ENCODE results near the gene COL1A2. TPM values are rescaled to one million over a fixed set of nuclear protein-coding genes. Genes with fewer than 3 reads are reported as not detected.

The COL1A2 gene
- total and polyA plus RNA-seq, 2 donors (not counting 1 experiment from before 2014, with no cell fraction given) = 0.46 to 0.47 TPM

GRCh38 chr7:94422136-94422535 is 27.4 kb downstream of the COL1A2 start:
- H2AFZ ChIP-seq (ENCODE audit: insufficient read depth, low read depth, low read length, poor library complexity, severe bottlenecking) = no peak overlapping the region
- no peak overlapping the region for H3K4me3 Mint-ChIP-seq
- H3K9me3 ChIP-seq (ENCODE audit: control extremely low read depth in 1 of 3, control insufficient read depth in 2 of 3, insufficient read depth in 1 of 3, low read length in 2 of 3) = no peaks in the 10 kb centered on the region
- H3K27me3 ChIP-seq (replicated peaks in 1 of 4; ENCODE audit: control extremely low read depth in 1 of 4, control insufficient read depth in 3 of 4, insufficient read depth in 4 of 4, low read length in 3 of 4) = peaks cover 0 to 5% (median 0%) of the 10 kb centered on the region in 4 experiments
- peaks cover 30% of the 10 kb centered on the region for H3K27me3 Mint-ChIP-seq
- no peak for ATAC-seq (ENCODE audit: low read depth)
- H3K4me1 Mint-ChIP-seq = no peaks in the 10 kb centered on the region
- no peak overlapping the region for H3K4me2 ChIP-seq (replicated peaks; ENCODE audit: low read depth, low read length, poor library complexity, severe bottlenecking)
- no peak overlapping the region for H3K4me3 ChIP-seq (ENCODE audit: control extremely low read depth in 1 of 5, extremely low read depth in 1 of 5, insufficient read depth in 1 of 5, low read depth in 2 of 5, low read length in 4 of 5)
- no peaks in the 10 kb centered on the region for H3K9me3 Mint-ChIP-seq (ENCODE audit: insufficient read depth)
- intact Hi-C loops (cut with micrococcal nuclease) = no loop called here
- no peaks in the 10 kb centered on the region for H3K79me2 ChIP-seq (ENCODE audit: control insufficient read depth, insufficient read depth, low read length)
- H3K27ac ChIP-seq (ENCODE audit: low read length in 2 of 2) = no peak overlapping the region
- DNase-seq = no peak
- H3K27ac Mint-ChIP-seq = no peak overlapping the region
- POLR2A ChIA-PET = no interaction called here
- H3K36me3 ChIP-seq (replicated peaks in 1 of 2; ENCODE audit: control extremely low read depth in 1 of 2, control insufficient read depth in 1 of 2, extremely low read depth in 1 of 2, insufficient read depth in 2 of 2, low read length in 1 of 2) = no peaks in the 10 kb centered on the region
- CTCF ChIA-PET = no interaction called here
- no CpG with 5 or more reads among the region's 1 CpG for WGBS (ENCODE audit: insufficient coverage)
- no peaks in the 10 kb centered on the region for H3K4me1 ChIP-seq (ENCODE audit: control insufficient read depth in 2 of 2, insufficient read depth in 2 of 2, low read length in 2 of 2)
- TF ChIP-seq EZH2 (IDR thresholded peaks at IDR 0.05; ENCODE audit: borderline replicate concordance, insufficient read depth, low read depth, low read length, poor library complexity, severe bottlenecking) (no peak), CTCF (IDR thresholded peaks at IDR 0.05) (no peak)
- H3K9ac ChIP-seq (ENCODE audit: low read length) = no peak overlapping the region
- no peaks in the 10 kb centered on the region for H4K20me1 ChIP-seq (ENCODE audit: control insufficient read depth, insufficient read depth, low read length, poor library complexity, severe bottlenecking)

- Mint-ChIP-seq H3K27me3 (peaks cover 25% of the 10 kb centered on the region), H3K4me3 (no peak overlapping the region), H3K9me3 (ENCODE audit: insufficient read depth) (no peaks in the 10 kb centered on the region), H3K27ac (no peak overlapping the region), H3K4me1 (no peaks in the 10 kb centered on the region)
- Histone ChIP-seq H3K79me2 (ENCODE audit: control insufficient read depth, insufficient read depth, low read length) (no peaks in the 10 kb centered on the region), H3K4me2 (replicated peaks; ENCODE audit: low read depth, low read length, poor library complexity, severe bottlenecking) (no peak overlapping the region), H4K20me1 (ENCODE audit: control insufficient read depth, insufficient read depth, low read length, poor library complexity, severe bottlenecking) (no peaks in the 10 kb centered on the region), H3K36me3 (replicated peaks in 1 of 2; ENCODE audit: control extremely low read depth in 1 of 2, control insufficient read depth in 1 of 2, extremely low read depth in 1 of 2, insufficient read depth in 2 of 2, low read length in 1 of 2) (no peaks in the 10 kb centered on the region), H3K27me3 (replicated peaks in 1 of 4; ENCODE audit: control extremely low read depth in 1 of 4, control insufficient read depth in 3 of 4, insufficient read depth in 4 of 4, low read length in 3 of 4) (peaks cover 0 to 5% (median 0%) of the 10 kb centered on the region in 4 experiments), H3K4me1 (ENCODE audit: control insufficient read depth in 2 of 2, insufficient read depth in 2 of 2, low read length in 2 of 2) (no peaks in the 10 kb centered on the region), H3K9ac (ENCODE audit: low read length) (no peak overlapping the region), H2AFZ (ENCODE audit: insufficient read depth, low read depth, low read length, poor library complexity, severe bottlenecking) (no peak overlapping the region), H3K4me3 (ENCODE audit: control extremely low read depth in 1 of 5, extremely low read depth in 1 of 5, insufficient read depth in 1 of 5, low read depth in 2 of 5, low read length in 4 of 5) (no peak overlapping the region), H3K27ac (ENCODE audit: low read length in 2 of 2) (no peak overlapping the region), H3K9me3 (ENCODE audit: control extremely low read depth in 1 of 3, control insufficient read depth in 2 of 3, insufficient read depth in 1 of 3, low read length in 2 of 3) (no peaks in the 10 kb centered on the region)
- DNase-seq = no peak
- TF ChIP-seq EZH2 (IDR thresholded peaks at IDR 0.05; ENCODE audit: borderline replicate concordance, insufficient read depth, low read depth, low read length, poor library complexity, severe bottlenecking) (no peak), CTCF (IDR thresholded peaks at IDR 0.05) (no peak)
- WGBS (ENCODE audit: insufficient coverage) = no CpG with 5 or more reads among the region's 5 CpGs
- intact Hi-C loops (cut with micrococcal nuclease) = no loop called here
- ChIA-PET CTCF (no interaction called here), POLR2A (no interaction called here)
- ATAC-seq (ENCODE audit: low read depth) = no peak
These were observed 28.2 kb downstream of the COL1A2 start for GRCh38 chr7:94422827-94423460.
